GM18868 (cell line): Measurements from ENCODE around the gene ZFAND2A.
"Not testable (repeated sequence)": the region's sequence is repeated elsewhere in the genome, so short reads cannot be mapped to it uniquely, and the experiment has no call there.

Source experiments
- ATAC-seq: cut with Tn5 transposase; IDR thresholded peaks from one replicate; pipeline ENCODE4 v1.9.1; 2021; ENCODE audit warnings: mild to moderate bottlenecking, moderate library complexity; ENCODE audit not compliant: unreplicated experiment

Gene ZFAND2A, protein sequence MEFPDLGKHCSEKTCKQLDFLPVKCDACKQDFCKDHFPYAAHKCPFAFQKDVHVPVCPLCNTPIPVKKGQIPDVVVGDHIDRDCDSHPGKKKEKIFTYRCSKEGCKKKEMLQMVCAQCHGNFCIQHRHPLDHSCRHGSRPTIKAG

DNA sequence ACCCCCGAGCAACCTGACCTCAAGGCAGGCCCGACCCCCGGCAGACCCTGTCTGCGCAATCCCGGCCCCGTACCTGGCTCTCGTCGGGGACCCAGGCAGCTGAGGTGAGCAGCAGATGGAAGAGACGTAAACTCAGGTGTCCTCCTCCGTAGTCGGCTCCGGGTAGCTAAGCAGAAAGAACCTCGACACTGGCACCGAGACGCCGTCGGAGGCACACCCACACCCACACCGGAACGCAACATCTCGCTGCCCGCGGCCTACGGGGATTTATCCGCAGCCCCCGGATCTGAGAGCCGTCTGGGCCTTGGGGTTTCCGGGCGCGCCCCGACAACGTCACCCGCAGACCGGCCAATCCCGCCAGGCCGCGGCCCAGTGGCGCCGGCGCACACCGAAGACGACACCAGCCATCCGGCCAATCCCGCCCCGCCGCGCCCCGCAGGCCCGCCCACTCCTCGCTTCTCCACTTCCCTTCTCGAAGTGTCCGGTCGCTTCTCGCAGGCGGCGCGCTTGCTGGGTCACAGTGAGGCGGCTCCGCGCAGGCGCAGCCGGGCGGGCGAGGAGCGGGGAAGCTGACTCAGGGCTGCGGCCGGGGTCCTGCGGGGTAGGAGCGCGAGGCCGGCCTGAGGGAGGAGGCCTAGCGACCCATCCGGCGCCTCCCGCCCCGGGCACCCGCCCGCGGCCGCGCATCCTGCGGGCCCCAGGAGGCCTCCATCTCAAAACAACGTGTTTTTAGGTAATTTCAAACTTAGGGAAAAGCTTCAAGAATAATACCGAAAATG is at the start of gene ZFAND2A:
Gene ZFAND2A (minus strand): TSS at position 306 of the 779 bp plus-strand sequence. CDS start 1,984 bp downstream, outside the sequence.
- ATAC-seq, result peak; percentile 96

DNA sequence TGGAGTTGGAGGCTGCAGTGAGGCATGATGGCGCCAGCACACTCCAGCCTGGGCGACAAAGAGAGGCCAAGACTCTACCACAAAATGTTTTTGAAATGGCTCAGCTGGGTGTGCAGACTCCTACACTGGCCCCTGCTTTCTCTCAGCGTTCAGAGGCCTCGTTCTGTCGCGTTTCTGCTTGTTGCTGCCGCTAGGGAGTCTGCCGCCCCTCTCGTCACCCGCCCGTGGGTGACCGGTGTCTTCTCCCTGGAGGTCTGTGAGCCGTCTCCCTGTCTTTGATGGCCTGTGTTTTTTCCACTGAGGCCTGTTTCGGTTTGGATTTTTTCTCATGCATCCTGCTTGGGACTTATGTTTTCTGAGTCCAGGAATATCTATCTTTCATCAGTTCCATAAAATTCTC is 49.1 kb upstream of the ZFAND2A start:
- no peak for ATAC-seq

DNA sequence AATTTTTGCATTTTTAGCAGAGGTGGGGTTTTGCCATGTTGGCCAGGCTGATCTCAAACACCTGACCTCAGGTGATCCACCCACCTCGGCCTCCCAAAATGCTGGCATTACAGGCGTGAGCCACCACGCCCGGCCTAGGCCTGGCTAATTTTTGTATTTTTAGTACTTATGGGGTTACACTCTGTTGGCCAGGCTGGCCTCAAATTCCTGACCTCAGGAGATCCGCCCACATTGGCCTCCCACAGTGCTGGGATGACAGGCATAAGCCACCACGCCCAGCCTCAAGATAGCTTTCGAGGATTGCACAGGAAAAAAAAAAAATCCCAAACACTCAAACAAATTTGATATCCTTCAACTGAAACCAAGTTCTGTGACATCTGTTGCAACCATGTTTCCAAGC is 45.7 kb upstream of the ZFAND2A start:
- not testable (repeated sequence) for ATAC-seq

DNA sequence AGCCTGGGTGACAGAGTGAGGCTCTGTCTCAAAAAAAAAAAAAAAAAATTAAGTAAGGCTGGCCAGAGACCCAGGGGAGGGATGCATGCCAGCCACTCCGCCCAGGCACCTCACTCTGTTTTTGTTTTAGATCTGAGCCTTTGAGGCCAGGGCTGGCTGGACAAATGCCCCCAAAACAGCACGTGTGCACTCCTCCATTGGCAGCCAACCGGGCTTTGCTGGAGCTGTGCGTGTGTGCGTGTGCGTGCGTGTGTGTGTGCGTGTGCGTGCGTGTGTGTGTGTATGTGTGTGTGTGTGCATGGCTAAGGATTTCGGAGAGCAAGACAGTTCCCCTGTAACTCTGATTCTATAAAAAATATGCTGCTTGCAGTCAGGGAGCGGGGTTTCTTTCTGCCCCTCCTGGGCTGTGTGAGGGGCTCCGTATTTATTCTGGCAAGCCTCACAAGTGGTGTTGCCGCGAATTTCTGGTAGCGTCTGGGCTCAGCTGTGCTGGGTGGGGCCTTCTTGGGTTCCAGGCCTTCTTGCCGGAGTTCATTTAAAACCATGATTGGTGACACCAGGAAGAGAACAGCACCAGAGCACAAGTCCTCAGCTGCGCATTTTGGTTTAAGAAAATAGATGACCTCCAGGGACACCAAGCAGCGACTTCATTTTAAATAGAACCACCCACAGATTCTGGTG is 44.6 kb upstream of the ZFAND2A start:
- no peak for ATAC-seq

DNA sequence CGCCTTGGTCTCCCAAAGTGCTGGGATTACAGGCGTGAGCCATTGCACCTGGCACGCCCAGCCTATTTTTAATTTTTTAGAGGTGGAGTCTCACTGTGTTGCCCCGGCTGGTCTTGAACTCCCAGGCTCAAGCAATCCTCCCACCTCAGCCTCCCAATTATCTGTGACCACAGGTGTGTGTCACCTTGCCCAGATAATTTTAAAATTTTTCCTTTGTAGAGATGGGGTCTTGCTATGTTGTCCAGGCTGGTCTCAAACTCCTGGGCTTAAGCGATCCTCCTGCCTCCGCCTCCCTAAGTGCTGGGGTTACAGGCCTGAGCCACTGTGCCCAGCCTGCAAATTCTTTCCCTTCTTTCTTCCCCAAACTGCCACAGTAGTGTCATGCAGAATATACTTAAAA is 42.9 kb upstream of the ZFAND2A start:
- ATAC-seq, result not testable (repeated sequence)

DNA sequence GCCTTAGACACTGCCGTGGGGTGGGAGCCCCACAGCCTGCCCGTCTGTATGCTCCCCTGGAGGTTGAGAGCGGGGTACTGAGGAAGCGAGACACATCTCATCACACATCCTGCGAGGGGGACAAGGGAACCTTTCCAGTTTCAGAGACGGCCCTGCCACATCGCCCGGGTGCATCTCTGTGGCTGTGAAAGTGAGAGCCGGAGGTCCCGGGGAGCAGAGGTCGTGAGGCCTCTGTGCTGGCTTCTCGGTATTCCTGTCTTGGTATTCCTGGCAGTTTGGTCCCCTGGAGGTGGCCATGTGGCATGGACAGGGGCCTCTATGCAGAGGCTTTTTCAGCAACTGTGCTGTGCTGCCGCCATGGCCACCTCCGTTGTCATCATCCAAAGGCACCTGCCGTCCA is 41.9 kb upstream of the ZFAND2A start:
- no peak for ATAC-seq

DNA sequence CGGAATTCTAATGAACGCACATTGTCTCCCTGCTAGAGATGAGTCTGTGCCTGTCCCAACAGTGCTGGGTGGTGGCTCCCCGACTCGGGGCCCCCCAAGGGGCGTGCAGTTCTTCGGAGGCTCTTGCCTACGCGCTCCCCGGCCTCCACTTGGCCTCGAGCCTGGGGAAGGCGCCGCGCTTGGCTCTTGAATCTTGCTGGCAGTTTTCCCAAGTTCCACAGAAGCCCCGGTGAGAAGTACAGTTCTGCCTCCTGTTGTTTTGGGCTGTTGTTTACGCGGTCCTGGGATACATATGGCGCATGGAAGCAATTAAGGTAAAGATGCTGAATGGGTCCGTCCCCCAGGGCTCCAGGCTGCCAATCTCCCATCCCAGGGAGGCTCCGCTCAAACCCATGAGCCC is 40.0 kb upstream of the ZFAND2A start:
- no peak for ATAC-seq

DNA sequence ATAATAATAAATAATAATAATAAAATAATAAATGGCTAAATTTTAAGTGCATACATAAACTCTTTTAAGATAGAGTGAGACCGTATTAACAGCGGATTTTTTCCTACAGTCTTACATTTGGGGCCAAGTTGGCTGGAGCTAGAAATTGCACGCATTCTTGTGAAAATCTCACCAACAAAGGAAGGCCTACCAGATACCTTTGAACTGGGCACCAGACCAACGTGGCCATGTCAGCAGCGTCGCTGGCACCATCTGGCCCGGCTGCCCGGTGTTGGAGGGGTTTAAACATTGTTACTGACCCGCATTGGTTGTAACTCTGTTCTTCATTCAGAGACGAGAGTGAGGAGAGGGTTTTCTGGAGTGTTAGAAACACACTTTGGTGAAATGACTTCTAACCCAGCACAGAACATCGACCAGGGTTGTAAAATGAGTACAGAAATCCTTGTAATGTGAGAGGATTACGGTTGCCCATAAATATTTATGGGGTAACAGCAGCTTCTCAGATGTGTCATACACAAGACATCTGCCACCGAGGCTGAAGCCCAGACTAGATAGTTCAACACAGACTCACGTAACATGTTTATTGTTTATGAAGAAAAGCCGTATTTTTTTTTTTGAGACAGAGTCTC is 38.1 kb upstream of the ZFAND2A start:
- no peak for ATAC-seq

DNA sequence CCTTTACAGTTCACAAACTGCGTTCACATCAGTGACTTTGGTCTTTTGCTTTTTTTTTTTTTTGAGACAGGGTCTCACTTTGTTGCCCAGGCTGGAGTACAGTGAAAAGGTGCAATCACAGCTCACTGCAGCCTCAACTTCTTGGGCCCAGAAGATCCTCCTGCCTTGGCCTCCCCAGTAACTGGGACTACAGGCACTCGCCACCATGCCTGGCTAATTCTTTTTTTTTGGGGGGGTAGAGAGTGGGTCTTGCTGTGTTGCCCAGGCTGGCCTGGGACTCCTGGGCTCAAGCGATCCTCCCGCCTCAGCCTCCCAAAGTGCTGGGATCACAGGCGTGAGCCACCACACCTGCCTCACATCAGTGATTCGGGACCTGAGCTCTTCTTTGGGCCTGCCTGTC is 37.0 kb upstream of the ZFAND2A start:
- no peak for ATAC-seq

DNA sequence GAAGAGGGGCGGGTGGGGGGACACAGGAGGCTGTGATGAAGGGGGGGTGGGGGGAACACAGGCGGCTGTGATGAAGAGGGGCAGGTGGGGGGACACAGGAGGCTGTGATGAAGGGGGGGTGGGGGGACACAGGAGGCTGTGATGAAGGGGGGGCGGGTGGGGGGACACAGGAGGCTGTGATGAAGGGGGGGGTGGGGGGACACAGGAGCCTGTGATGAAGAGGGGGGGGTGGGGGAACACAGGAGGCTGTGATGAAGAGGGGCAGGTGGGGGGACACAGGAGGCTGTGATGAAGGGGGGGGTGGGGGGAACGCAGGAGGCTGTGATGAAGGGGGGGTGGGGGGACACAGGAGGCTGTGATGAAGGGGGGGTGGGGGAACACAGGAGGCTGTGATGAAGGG is 36.4 kb upstream of the ZFAND2A start:
- ATAC-seq, result not testable (repeated sequence)

DNA sequence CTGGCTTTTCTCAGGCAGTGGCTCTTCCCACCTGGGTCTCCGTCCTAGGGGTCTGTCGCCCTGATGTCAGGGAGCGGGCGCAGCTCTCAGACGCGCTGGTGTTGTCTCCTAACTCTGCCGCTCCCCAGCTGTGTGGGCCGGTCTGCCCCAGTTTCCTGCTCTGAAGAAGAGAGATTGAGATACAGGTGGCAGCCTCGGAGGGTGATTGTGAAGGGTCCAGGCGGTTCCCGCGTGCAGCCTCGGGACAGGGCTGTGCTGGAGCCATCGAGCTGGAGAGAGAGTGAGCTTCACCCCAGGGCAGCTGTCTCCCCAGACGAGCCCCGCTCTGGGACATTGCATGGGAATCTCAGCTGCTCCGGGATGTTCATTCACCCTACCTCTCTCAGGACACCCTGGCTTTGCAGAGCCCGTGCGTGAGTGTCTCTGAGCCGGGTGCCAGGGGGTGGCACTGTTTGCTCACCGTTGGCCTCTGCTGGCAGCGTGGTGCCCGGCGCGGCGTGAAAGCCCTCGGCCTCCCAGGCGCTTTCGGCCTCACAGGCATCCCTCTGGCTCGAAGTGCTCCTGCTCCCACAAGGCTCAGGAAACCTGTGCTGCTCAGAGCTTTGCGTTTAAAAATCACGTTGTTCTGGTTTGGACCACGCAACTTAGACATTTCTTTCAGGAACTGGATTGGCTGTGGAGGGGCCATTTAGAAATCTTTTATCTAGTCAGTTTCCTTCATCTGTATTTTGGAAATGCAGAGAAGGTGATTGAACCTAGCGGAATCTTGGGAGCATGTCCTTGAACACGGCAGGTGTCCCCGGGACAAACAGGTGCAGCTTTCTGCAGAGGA is 33.8 kb upstream of the ZFAND2A start:
- ATAC-seq, result no peak

DNA sequence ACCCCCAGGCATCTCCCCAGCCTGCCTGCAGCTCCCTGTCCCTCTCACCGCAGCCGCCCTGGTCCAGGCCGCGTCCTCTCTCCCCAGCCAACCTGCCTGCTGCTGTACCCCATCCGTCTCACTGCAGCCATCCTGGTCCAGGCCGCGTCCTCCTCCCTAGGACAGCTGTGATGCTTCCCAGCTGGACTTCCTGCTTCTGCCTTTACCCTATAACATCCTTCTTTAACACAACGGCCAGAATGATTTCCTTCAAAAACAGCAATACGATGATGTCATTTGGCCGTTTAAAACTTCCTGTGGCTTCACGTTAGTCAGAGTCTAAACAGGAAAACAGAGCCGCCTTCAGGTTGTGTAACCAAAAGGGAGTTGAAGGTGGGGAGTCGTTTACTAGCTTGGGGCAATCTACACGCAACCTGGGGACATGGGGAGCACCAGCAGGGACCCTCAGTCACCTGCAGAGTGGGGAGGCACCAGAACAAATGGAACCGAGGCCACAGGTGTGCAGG is 32.2 kb upstream of the ZFAND2A start:
- no peak for ATAC-seq

DNA sequence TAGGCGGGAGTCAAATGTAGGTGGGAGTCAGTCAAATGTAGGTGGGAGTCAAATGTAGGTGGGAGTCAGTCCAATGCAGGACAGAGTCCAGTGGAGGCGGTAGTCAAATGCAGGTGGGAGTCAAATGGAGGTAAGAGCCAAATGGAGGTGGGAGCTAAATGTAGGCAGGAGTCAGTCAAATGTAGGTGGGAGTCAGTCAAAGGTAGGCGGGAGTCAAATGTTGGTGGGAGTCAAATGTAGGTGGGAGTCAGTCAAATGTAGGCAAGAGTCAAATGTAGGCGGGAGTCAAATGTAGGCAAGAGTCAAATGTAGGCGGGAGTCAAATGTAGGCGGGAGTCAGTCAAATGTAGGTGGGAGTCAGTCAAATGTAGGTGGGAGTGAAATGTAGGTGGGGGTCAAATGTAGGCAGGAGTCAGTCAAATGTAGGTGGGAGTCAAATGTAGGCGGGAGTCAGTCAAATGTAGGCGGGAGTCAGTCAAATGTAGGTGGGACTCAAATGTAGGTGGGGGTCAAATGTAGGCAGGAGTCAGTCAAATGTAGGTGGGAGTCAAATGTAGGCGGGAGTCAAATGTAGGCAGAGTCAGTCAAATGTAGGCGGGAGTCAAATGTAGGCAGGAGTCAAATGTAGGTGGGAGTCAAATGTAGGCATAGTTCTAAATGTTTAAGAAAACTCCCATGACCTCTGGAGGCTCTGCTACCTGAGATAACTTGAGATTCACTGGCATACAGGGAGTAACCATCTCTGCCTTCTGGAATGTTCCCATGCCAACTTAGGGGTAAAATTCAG is 30.2 kb upstream of the ZFAND2A start:
- ATAC-seq, result no peak

DNA sequence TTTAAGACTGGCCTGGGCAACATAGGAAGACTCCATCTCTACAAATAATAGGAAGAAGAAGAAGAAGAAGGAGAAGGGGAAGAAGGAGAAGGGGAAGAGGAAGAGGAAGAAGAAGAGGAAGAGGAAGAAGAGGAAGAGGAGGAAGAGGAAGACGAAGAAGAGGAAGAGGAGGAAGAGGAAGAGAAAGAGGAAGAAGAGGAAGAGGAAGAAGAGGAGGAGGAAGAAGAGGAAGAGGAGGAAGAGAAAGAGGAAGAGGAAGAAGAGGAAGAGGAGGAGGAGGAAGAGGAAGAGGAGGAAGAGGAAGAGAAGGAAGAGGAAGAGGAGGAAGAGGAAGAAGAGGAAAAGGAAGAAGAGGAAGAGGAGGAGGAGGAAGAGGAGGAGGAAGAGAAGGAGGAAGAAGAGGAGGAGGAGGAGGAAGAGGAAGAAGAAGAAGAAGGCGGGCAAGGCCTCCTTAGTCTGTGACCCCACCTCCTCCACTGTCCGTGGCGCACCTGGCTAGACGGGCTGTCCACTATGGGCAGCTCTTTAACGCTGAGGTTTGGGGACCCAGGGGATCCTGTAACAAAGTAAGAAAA is 28.8 kb upstream of the ZFAND2A start:
- no peak for ATAC-seq

DNA sequence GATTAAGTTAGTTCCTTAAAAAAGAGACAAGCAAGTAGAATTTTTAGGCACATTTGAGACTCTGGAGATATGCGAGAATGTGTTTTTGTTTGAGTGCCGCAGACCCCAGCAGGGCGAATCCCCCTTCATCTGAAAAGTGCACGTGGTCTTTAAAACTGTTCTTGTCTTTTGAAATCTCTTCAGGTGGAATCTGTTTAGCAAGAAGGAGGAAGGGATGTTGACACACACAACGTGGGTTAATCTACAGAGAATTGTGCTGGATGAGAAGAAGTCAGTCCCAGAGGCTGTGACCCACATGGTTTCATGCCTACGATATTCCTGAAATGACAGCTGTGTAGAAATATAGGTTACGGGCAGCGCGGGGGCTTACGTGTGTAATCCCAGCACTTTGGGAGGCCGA is 27.1 kb upstream of the ZFAND2A start:
- ATAC-seq, result no peak

DNA sequence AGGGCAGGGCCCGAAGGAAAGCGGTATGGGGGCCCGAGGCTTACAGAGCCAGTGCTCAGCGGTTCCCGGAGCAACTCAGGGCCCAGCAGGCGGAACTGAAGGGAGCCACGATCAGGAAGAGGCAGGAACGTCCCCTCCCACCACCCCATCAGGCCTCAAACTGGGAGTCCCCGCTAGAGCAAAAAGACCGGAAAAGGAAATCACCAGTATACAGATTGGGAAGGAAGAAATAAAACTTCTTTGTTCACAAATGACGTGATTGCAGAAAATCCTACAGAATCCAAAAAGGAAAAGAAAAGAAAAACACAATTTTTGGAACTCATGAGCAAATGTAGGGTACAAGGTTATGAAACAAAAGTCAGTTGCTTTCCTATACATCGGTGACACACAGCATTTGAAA is 21.6 kb upstream of the ZFAND2A start:
- ATAC-seq, result no peak

DNA sequence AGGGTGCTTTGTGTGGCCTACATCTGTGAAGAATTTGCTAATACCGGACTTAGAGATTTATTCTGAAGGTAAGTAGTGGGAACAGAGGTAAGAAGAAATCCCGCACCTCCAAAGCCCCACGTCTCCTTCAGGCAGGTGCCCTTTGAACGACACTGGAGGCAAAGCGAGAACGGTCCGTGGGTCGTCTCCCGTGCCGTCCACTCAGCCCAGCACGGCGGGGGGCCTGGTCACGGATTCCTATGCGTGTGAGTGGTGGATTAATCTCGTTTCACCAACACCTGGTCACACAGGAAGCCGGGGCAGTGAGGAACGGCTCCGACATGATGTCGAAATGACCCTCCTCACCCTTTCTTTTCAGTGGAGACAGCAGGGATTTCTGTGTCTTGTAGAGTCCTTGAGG is 21.0 kb upstream of the ZFAND2A start:
- ATAC-seq, result no peak

DNA sequence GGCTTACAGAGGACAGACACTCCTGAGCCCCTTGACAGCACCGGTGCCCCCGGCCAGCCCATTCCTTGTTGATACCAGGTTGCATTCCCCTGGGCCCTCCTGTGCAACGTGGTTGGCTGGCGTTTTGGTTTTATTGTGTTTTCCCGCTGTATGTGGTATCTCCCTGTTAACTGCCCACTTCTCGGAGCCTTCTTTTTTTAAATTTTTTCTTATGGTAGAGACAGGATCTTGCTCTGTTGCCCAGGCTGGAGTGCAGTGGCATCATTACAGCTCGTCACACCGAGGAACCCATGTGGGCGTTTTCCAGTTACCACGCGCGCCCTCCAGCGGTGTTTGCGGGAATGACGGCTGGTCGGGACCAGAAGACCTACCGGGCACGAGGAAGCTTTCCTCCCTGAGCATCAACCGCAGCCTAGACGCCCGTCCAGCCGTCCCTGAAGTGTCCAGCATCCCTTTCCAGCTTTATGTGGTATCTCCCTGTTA is 16.9 kb upstream of the ZFAND2A start:
- ATAC-seq, result no peak
